Body of pancreas (tissue), 4 donors: ENCODE measurements around the gene REM2. TPM values are rescaled to one million over a fixed set of nuclear protein-coding genes. Genes with fewer than 3 reads are reported as not detected.
A peak's percentile ranks its signal among the peaks of the same experiment; 100 is the strongest.

Experiments
- ATAC-seq: fragments of 150-250 bp; one replicate; pipeline ENCODE4 v1.9.1; 2016
- DNase-seq, 4 donors: peaks; one replicate each; pipeline ENCODE4 v3.0.0-alpha.2; 2019
- H3K27ac ChIP-seq, 4 donors: fragments of 200-600 bp; sonication (generic); 1 replicate in 3 of 4; 2 replicates in 1 of 4; pipeline versions ENCODE4 v1.5.1 to v1.6.1; 2016 to 2019; ENCODE audit warnings: mild to moderate bottlenecking in 1 of 4, mixed read lengths in 1 of 4, moderate library complexity in 1 of 4
- H3K27me3 ChIP-seq, 2 donors: fragments of 200-600 bp; sonication (generic); one replicate each; pipeline ENCODE4 v1.6.0; 2016; ENCODE audit warnings: mild to moderate bottlenecking in 1 of 2
- H3K36me3 ChIP-seq, 2 donors: fragments of 200-600 bp; sonication (generic); replicated peaks in 1 of 2; 2 replicates each; pipeline ENCODE4 v1.5.1; 2016; ENCODE audit warnings: low read depth in 2 of 2; ENCODE audit not compliant: insufficient read depth in 1 of 2
- H3K4me1 ChIP-seq: fragments of 200-600 bp; sonication (generic); one replicate; pipeline ENCODE4 v1.6.0; 2016
- H3K4me3 ChIP-seq, 2 donors: fragments of 200-600 bp; sonication (generic); 1 replicate in 1 of 2; 2 replicates in 1 of 2; pipeline ENCODE4 v1.5.1; 2016 to 2019
- H3K9me3 ChIP-seq, 3 donors: fragments of 200-600 bp; sonication (generic); 1 replicate in 2 of 3; 2 replicates in 1 of 3; pipeline ENCODE4 v1.5.1; 2016
- CTCF ChIP-seq, 7 experiments: fragments of 450-650 bp in 4 of 7; fragments of 200-600 bp in 3 of 7; sonication (generic) in 3 of 7; IDR thresholded peaks; one replicate each; pipeline ENCODE4 v1.5.1; 2016 to 2019; ENCODE audit warnings: antibody characterized with exemption in 7 of 7
- POLR2A ChIP-seq, 3 donors: fragments of 450-650 bp; IDR thresholded peaks; one replicate each; pipeline ENCODE4 v1.6.1; 2016; ENCODE audit warnings: antibody characterized with exemption in 3 of 3, mild to moderate bottlenecking in 2 of 3
- WGBS, 2 donors: methylation state at CpG; one replicate each; pipeline ENCODE4 v1.1.5; 2017; 5-methylcytosine and 5-hydroxymethylcytosine counted together
- intact Hi-C: fragments of 100-400 bp; cut with DNase I; formaldehyde crosslinking; loops from one replicate; pipeline ENCODE4 v1.15.1; 2023
- total RNA-seq, 2 donors: library from RNA; depleted of rRNA; stranded (reverse); fragments of >200 nt; gene quantifications; one replicate each; pipeline ENCODE4 v1.1.0, GENCODE V29; 2016

REM2 gene
- total RNA-seq, 2 donors from 2014 or later, result not detected

DNA sequence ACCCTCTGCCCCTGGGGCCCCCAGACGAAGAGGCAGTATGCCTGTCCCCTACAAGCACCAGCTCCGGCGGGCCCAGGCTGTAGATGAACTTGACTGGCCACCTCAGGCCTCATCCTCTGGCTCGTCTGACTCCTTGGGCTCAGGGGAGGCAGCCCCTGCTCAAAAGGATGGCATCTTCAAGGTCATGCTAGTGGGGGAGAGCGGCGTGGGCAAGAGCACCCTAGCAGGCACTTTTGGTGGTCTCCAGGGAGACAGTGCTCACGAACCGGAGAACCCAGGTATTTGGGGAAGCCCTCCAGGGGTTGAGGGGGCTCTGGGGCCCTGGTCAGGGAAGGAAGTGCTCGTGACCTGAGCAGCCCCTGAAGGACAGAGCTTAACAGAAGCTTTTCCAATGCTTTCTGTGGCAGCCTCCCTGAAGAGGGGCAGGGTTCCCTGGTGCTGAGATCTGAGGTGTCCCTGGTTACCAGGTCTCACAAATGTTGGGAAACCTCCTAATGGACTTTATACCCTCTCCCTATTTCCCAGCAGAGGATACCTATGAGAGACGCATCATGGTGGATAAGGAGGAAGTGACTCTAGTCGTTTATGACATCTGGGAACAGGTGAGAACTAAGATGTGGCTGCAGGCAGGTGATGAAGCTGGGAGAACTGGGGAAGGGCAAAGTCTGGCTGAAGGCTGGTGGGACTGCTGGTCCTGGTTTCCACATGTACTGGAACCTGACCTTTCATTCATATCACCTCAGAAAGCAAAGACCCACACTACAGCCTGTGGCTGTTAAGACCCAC, 1.9 kb downstream of the REM2 start:
- no peak overlapping the region for H3K4me3 ChIP-seq
- DNase-seq (no peak), ATAC-seq (no peak)
- no peaks in the 10 kb centered on the region for H3K27me3 ChIP-seq
- no peak overlapping the region for H3K27ac ChIP-seq
- TF ChIP-seq POLR2A (IDR thresholded peaks at IDR 0.05) (no peak), CTCF (IDR thresholded peaks at IDR 0.05) (no peak)
- H3K9me3 ChIP-seq, result no peaks in the 10 kb centered on the region
- intact Hi-C loops, result no loop called here
- peaks cover 36% of the 10 kb centered on the region for H3K4me1 ChIP-seq
- WGBS, 2 donors, result 71 to 86% methylated on average over 3 to 11 of the region's 11 CpGs
- no peaks in the 10 kb centered on the region for H3K36me3 ChIP-seq

GRCh38 chr14:22885975-22886374, 3.0 kb downstream of the REM2 start:
- Histone ChIP-seq H3K36me3 (no peaks in the 10 kb centered on the region), H3K4me1 (peaks cover 36% of the 10 kb centered on the region), H3K9me3 (no peaks in the 10 kb centered on the region), H3K27ac (peak overlapping the region in 2 of 4 donors; percentile 74 to 84), H3K27me3 (no peaks in the 10 kb centered on the region), H3K4me3 (no peak overlapping the region)
- ATAC-seq, result no peak
- WGBS, 2 donors, result 89 to 94% methylated on average over 20 to 21 of the region's 21 CpGs
- DNase-seq, result no peak
- TF ChIP-seq POLR2A (IDR thresholded peaks at IDR 0.05) (no peak), CTCF (IDR thresholded peaks at IDR 0.05) (no peak)
- intact Hi-C loops, result no loop called here

DNA sequence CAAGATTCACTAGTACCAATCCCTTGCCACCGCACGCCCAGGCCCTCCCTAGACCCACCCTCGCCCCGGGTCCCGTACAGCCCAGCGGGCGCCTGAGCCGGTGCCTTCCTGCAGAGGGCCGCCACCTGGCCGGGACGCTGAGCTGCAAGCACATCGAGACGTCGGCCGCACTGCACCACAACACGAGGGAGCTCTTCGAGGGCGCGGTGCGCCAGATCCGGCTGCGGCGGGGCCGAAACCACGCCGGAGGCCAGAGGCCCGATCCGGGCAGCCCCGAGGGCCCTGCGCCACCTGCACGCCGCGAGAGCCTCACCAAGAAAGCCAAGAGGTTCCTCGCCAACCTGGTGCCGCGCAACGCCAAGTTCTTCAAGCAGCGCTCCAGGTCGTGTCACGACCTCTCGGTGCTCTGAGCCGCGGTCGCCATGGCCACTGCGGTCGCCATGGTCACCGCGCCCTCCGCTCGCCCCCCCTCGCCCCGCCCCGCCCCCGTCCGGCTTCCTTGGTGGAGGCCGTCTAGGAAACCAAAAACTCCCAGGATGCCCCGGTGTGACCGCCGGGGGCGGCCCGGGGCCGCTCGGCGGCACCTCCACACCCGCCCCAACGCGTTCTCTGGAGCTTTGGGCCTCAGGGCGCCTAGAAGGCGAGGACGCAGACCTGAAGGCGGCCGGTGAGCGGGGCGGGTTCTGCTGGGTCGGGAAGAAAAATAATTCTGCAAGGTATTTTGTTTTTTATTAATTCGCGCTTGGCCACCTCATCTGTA, 3.7 kb downstream of the REM2 start:
- Histone ChIP-seq H3K27ac (peak overlapping the region; percentile 20 to 84 (median 66)), H3K36me3 (no peaks in the 10 kb centered on the region), H3K4me3 (peak overlapping the region; percentile 27 to 31), H3K9me3 (no peaks in the 10 kb centered on the region), H3K27me3 (no peaks in the 10 kb centered on the region), H3K4me1 (peaks cover 36% of the 10 kb centered on the region)
- DNase-seq (peak; percentile 83 to 86 (median 85)), ATAC-seq (peak; percentile 85)
- WGBS, 2 donors, result 2 to 7% methylated on average over 16 to 77 of the region's 77 CpGs
- TF ChIP-seq POLR2A (IDR thresholded peaks at IDR 0.05) (peak; percentile 21 to 74 (median 72)), CTCF (IDR thresholded peaks at IDR 0.05) (peak in 2 of 7 experiments; percentile 11 to 20)
- intact Hi-C loops, result no loop called here

DNA sequence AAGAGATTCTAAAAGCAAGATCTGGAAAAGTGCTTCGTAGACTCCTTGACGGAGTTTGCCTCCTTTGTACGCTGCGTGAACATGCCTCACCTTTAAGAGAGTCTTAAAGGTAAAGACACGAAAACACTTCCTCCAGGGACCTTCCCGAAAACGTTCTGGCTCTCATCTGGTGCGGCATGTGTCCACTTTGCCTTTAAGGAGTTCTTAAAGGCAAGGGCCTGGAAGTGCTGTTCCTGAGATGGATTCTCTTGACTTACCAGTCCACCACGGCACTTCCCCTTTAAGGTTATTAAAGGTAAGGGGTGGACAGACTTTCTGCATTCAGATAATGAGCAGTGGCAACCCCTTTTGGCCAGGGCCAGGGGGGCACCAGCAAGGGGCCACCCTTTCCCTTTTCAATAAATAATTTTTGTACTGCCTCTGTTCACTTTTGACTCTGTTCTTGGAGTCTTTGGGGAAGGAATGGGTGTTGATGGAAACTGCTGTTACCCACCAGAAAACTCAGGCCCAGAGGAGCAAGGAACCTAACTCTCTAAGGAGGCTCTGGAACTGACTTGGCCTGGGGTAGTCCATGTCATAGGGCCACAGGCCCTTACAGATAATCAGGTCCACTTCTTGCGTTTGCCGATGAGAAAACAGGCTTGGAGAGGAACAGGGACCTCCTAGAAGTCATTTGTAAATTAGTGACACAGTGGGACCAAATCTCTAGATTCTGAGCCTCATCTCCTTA, 4.4 kb downstream of the REM2 start:
- Histone ChIP-seq H3K27me3 (no peaks in the 10 kb centered on the region), H3K27ac (peak overlapping the region; percentile 20 to 84 (median 66)), H3K4me3 (peak overlapping the region; percentile 27 to 31), H3K9me3 (no peaks in the 10 kb centered on the region), H3K36me3 (no peaks in the 10 kb centered on the region), H3K4me1 (peaks cover 32% of the 10 kb centered on the region)
- ATAC-seq, result peak; percentile 82
- WGBS, 2 donors, result 9 to 15% methylated on average over 11 of the region's 11 CpGs
- intact Hi-C loops, result no loop called here
- TF ChIP-seq CTCF (IDR thresholded peaks at IDR 0.05) (no peak), POLR2A (IDR thresholded peaks at IDR 0.05) (peak in 2 of 3 donors; percentile 10 to 25)
- DNase-seq, result peak; percentile 75 to 89 (median 80)
